GM20000 (cell line): ENCODE data around the gene CACNB4.
"Not testable (repeated sequence)": the region's sequence is repeated elsewhere in the genome, so short reads cannot be mapped to it uniquely, and the experiment has no call there.

Experiments used
- DNase-seq: peaks from one replicate; pipeline ENCODE4 v3.0.0; 2012; ENCODE audit warnings: low spot score
- TF ChIP-seq, protein P1 (sequence below): IDR thresholded peaks from 2 replicates; pipeline ENCODE4 v1.5.1; 2012; ENCODE audit warnings: mild to moderate bottlenecking, control low read depth; ENCODE audit errors: extremely low read depth, missing control alignments

The CACNB4 gene

DNA sequence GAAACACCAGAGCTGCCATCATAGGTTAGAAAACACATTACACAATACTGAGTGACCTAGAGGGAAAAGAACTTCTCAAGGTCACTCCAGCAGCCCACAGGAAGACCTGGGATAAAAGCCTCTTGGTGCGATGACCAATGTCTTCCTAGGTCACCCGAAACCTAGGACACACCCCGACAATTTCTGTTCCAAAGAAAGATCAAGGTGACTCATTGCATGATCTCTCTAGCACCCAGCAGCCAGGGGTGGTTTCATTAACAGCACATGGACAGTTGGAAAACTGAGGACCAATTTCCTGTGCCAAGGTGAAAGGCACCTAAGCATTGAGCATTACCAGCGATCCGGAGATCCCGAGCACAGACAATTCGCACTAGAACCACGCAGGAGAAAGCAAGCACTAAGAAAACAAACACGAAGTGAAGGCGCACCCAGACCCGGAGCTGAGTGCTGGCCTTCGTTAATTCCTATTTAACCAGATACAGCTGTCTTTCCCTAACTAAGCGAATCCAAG, 1.5 kb downstream of the CACNB4 start:
- TF ChIP-seq, protein P1, sequence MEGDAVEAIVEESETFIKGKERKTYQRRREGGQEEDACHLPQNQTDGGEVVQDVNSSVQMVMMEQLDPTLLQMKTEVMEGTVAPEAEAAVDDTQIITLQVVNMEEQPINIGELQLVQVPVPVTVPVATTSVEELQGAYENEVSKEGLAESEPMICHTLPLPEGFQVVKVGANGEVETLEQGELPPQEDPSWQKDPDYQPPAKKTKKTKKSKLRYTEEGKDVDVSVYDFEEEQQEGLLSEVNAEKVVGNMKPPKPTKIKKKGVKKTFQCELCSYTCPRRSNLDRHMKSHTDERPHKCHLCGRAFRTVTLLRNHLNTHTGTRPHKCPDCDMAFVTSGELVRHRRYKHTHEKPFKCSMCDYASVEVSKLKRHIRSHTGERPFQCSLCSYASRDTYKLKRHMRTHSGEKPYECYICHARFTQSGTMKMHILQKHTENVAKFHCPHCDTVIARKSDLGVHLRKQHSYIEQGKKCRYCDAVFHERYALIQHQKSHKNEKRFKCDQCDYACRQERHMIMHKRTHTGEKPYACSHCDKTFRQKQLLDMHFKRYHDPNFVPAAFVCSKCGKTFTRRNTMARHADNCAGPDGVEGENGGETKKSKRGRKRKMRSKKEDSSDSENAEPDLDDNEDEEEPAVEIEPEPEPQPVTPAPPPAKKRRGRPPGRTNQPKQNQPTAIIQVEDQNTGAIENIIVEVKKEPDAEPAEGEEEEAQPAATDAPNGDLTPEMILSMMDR = no peak

DNA sequence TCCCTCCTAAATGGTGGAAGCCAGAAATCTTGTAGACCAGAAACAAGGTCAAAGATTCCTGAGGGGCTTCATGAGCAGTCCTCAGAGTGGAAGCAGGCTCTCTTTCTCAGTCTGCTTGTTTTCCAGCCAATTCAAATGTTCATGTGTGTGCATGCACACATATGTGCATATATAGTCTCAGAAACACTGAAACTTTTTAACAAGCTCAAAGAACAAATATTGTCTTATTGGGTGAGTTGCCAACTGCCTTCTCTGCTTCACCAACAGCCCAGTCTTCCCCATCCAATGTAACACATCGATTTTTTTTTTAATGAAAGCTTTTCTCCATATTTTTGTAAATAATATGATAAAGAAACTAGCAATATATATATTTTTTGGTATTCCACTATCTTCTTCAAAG, 3.7 kb downstream of the CACNB4 start:
- TF ChIP-seq, protein P1 = no peak
- DNase-seq = no peak

More for the DNA sequence above, 1.5 kb downstream of the CACNB4 start:
- DNase-seq = no peak

- TF ChIP-seq, protein P1 = no peak
- DNase-seq = no peak
Observed at GRCh38 chr2:152094014-152094413, 4.8 kb downstream of the CACNB4 start.

DNA sequence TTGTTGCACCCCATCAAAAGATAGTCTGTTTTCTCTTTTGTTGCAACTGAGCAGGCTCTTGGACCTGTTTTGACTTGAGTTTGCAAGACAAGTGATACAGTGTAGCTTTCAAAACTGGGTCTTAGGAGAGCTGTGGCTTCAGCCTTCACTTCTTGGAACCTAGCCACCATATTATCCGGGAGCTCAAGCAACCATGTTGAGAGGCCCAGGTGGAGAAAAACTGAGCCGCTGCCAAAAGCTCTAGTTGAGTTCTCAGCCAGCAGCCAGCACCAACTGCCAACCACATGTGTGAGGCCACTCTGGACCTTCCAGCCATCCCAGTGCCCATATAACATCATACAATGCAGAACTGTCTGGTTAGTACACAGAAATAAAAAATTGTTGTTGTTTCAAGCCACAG, 5.4 kb downstream of the CACNB4 start:
- TF ChIP-seq, protein P1 = no peak
- no peak for DNase-seq

DNA sequence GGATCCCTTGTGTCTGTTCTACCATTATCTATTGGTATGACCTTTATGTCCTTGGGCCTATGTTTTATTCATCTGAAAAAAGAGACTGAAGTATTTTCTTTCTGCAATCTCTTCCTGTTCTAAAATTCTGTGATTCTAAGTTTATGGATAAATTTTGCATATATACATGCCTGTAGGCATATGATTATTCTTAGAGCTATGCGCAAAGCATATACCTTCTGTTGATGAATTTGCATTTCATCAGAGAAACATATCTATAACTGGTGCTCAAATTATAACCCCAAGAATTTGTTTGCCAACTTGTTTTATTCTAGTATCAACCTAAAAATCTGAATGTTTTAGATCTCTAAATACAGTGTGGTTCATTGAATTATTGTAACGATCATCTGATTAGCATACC, 6.7 kb downstream of the CACNB4 start:
- DNase-seq = no peak
- TF ChIP-seq, protein P1 = no peak

GRCh38 chr2:152090726-152091125, 8.1 kb downstream of the CACNB4 start:
- not testable (repeated sequence) for DNase-seq

- DNase-seq = no peak
Observed at GRCh38 chr2:152089238-152089637, 9.6 kb downstream of the CACNB4 start.

DNA sequence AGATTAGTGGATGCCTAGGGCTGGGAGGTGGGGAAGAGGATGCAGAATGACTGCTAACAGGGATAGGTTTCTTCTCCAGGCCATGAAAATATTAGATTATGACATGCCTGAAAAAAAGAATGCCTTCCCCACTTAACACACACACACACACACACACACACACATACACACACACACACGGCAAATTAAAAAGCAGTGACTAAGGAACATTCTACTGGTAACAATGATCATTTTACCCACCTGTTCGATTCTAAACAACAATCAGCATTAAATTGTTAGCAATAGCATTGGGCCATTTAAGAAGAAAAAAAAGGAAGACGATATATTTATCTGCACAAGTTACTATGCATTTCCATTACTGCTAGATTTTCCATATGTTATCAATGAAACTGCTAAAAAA, 10.8 kb downstream of the CACNB4 start:
- TF ChIP-seq, protein P1 = no peak
- DNase-seq = no peak

More at GRCh38 chr2:152089238-152089637, 9.6 kb downstream of the CACNB4 start:
- TF ChIP-seq, protein P1 = no peak
